IPS-11a (cell line): ENCODE results near the gene VCAN.

Experiments
- H3K4me3 ChIP-seq: one replicate; pipeline ENCODE4 v1.5.1; 2013; ENCODE audit warnings: low read depth, low read length, control low read depth

Gene VCAN

DNA sequence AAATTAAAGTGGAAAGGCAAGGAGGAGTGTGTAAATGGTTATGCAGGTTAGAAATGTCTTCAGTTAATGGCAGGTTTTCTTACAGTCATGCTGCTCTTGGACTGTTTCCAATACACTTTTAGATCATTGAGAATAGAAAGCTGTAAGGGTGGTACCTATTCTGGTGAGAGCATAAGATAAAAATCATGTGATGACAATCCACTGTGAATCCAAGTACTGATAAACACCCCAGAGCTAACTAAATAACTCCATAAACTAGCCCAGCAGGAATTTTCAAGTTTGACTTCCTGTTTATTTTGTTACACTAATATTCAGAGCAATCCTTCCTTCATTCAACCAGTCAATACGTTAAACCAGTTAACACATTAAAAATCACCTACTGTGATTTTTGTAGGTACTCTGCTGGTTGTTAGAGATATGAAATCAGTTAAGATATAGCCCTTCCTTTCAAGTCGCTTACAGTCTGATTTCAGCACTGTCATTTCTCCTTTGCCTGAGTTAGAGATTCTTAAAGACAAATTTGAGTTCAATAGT, 22.6 kb downstream of the VCAN start:
- no peak overlapping the region for H3K4me3 ChIP-seq

DNA sequence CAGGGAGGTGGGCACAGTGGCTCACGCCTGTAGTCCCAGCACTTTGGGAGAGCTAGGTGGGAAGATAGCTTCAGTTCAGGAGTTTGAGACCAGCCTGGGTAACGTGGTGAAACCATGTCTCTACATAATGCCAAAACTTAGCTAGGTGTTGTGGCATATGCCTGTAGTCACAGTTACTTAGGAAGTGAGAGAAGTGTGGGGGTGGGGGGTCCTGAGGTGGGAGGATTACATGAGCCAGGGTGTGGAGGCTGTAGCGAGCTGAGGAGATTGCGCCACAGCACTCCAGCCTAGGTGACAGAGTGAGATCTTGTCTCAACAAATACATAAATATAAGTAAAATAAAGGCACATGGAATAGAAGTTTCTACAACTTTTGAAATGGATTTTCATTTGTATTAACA, 23.1 kb downstream of the VCAN start:
- no peak overlapping the region for H3K4me3 ChIP-seq

DNA sequence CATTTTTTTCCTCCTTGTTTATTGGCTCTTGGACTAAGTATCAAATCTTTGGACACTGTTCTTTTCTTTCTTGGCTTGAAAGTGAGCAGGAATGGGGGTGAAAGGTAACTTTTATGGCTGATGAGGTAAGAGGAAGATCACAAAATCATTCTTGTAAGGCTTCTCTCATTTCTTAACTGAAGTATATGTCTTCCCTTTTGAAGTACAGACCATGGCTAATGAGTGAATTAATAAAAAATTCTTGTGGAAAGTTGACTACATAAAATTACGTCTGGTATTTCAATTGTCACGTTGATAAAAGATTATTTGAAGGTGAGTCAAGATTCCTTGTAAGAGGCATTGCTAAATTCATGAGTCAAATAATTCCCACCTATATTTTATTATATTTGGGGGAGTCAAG, 25.1 kb downstream of the VCAN start:
- no peak overlapping the region for H3K4me3 ChIP-seq

DNA sequence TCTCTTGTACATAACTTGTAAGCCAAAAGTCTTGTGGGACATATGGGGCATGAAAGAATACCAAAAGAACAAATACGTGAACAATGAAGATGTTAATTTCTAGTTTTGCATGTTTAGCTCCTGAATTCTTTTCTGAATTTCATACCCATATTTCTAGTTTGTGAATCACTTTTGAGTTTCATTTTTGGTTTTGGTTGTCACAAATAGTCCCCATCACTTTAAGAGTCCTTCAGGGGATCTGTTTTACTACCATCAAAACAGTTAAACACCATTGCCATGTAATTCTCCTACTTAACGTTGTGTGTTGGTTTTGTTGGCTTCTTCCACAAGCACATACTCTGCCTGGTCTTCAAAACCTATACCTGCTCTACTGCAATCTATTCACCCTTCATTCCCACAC, 27.0 kb downstream of the VCAN start:
- H3K4me3 ChIP-seq: no peak overlapping the region

DNA sequence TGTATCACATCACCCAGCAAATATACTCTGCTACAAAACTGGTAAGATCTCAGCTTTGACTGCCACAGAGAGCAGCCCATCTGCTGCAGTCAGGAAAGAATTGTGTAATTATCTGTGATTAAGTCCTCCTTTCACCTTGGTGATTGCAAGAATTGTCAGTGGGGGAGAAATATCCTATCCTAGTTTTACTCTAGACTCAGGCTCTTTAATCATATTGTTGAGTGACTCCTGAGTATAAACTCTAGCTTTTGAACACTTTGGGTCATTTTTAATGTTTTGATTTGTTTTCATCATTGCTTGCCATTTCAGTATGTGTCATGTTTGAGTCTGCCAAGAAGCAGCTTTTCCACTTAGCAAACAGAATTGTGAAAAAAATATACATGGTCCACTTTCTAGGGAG, 32.1 kb downstream of the VCAN start:
- H3K4me3 ChIP-seq: no peak overlapping the region

DNA sequence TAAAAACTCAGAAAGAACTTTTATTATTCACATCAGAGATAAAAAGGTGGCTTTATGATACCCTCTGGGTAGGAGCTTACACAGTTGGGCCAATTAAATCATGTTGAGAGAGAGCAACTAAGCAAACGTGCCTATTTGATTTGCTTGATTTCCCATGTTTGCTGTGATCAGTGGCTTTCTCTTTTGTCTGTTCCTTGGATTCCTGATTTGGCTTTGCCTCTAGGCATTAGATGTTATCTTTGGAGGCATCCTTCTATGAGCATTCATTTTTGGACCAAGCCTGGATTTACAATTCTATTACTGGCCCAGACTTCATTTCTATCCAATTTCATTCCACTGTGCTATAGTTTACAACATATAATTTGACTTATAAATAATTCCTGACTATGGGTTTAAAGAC, 35.9 kb downstream of the VCAN start:
- no peak overlapping the region for H3K4me3 ChIP-seq

DNA sequence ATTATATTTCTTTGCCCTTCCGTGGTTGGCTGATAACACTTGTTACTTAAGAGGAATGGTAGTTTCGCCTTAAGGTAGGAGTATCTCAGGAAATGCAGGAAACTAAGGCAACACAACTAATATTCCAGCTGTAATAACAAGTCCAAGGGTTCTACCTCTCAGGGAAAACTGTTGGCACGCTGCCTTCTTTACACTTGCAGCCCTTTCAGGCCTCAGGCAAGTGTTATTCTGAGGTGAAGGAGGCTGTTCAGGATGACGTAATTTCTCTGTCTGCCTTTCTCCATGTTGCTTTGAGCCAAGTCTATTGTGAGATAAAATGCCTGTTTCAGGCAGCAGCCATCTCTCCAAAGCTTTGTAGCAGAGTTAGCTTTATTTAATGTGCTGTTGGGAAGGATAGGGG, 38.0 kb downstream of the VCAN start:
- no peak overlapping the region for H3K4me3 ChIP-seq

DNA sequence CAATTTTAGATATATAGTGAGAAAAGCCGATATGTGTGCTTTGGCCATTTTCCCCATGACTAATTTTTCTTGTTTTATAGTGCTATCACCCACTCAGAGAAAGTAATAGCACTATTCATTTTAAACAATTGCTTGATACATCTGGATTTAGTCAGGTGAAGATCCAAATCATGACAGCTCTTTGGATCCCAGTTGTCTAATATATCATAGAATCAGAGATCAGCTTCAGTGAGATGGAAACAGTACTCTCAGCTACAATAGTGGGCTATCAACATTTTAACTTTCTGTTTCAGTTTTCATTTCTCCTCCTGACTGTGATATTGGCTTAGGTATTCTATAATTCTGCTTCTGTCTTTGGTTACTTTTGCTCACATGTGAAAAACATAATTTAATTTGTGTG, 38.7 kb downstream of the VCAN start:
- no peak overlapping the region for H3K4me3 ChIP-seq

DNA sequence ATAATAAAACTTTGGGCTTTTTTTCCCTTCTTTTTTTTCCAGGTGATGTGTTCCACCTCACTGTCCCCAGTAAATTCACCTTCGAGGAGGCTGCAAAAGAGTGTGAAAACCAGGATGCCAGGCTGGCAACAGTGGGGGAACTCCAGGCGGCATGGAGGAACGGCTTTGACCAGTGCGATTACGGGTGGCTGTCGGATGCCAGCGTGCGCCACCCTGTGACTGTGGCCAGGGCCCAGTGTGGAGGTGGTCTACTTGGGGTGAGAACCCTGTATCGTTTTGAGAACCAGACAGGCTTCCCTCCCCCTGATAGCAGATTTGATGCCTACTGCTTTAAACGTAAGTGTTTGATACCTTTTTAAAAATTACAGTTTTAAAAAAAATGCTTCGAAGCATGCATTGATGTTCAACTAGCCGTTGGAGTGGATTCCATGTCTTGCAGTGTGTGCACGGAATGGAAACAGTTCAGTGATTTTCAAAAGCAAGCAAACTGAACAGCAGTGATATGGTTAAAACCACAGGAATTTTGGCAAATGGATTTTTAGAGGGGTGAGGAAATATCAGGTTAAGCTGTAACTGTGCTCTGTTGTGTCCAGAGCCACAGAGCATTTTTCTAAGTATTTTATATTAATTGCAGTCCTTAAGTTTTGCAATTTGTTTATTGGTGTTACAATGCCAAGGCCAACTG, 40.7 kb downstream of the VCAN start:
- no peak overlapping the region for H3K4me3 ChIP-seq

DNA sequence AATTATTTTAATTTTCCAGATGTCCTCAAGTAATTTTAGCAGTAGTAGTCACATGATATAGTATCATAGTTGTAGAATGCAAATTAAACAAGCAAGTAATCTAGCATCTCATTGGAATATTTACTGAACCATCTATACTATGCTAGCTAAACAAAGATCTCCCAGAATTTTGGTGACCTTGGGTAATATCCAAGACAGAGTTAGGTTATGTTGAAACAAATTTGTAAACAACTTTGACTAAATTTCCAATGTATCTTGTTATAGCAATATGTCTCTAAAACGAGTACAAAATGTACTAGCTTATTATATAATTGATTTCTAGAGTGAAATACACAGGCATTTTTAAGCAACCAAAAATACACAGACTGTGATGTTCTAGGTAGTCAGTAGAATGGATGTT, 41.5 kb downstream of the VCAN start:
- H3K4me3 ChIP-seq: no peak overlapping the region

DNA sequence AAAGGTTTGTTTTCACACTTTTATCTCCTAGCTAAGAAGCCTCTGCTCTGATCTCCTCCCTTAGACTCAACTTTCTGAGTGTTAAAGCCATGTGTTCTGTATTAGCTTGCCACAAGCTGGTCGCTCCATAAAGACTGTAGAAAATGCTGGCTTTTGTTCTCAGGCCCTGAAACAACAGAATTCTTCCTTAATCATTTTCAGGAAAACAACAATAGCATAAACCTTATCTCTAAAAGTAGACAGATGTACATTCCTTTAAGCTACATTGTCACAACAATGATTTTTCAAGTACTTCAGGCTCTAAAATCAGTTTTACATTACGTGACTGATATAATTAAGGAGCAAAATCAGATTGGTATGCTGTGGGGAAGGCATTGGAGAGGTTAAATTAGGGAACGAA, 41.9 kb downstream of the VCAN start:
- H3K4me3 ChIP-seq: no peak overlapping the region

DNA sequence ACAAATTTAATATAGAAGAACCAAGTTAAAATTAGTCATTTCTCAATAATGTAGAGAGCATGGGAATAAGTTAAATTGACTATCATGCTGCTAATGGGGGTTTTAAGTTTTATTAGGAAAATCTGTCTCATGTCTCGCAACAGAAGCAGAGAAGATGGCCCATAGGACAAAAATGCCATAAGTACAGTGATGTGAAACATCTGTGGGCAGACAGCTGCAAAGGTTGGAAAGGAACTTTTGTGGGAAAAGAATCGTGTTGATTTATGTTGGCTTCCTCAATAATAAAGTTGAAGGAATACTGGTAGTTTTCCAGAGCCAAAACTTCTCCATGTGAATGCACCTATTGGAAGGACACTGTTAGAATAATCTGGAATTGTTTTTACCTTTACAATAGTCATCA, 44.8 kb downstream of the VCAN start:
- H3K4me3 ChIP-seq: no peak overlapping the region

DNA sequence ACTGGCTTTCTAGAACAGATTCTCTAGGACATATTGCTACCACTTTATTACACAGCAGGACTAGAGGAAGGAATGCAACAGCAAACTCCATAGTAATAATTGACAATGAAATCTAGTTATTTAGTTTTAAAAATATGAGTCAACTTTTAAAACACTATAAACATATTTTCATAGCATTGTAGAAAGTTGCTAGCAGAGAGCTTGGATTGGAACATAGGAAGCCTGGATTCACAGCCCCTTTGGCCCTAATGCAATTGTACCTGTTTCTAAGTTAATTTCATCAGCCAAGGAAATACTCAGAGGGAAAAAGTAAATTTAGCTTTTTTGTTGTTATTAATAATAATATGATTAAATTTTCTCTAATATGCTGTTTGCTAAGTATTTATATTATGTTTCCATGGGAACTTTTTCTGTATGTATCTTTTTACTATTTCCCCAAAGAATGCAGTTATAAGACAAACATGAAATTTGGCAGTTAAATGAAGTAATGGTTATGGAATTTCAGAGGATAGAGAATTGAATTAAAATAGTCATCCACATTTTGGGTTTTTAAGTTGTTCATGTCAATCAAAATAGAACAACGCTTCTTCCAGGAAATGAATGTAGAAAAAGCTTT, 45.6 kb downstream of the VCAN start:
- no peak overlapping the region for H3K4me3 ChIP-seq

DNA sequence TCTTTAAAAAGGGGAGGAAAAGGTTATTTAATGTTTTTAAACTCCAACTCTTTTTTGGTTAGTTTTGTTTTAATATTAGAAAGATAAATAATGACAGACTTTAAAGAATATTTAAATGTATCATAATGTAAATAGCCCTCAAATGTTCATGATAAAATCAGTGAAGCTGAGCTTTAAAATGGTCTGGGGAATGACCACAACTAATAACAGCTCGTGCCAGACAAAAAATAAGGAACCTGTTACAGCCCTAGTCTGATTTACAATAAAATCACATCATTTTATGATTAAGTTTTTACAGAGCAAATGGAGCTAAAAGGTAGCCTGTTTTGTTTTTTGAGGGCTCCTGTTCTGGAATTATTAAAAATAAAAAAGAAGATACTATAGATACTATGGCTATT, 46.1 kb downstream of the VCAN start:
- no peak overlapping the region for H3K4me3 ChIP-seq

DNA sequence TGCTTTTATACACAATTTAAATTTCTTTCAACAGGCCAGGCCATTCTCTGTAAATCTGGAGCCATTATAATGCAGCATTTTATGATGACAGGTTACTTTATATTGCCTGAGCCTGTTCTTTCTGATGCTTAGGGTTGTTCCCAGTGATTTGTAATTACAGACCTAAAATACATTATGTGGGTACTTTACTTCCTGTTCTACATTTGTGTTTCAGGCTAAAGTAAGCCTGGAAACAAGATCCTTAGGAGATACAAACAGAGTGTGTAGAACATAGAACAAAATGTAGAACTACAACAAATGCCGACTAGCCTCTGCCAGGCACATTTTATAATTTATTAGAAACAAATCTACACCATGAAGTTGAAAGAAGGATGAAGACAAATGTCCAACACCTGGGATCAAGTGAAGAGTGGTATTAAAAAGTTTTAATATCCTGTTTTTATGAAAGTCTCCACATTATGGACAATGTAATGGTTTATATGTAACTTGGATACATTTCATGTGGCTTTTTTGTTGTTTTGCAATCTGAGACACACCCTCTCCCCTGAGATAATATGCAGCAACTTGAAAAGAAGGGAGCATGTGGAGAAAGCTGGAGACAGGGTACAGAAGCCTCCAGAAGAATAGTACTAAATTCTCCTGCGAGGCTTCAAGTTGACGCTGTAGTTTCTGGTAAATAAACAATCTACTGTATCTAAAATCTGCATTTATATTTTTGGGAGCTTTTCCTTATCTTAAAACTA, 46.9 kb downstream of the VCAN start:
- no peak overlapping the region for H3K4me3 ChIP-seq

DNA sequence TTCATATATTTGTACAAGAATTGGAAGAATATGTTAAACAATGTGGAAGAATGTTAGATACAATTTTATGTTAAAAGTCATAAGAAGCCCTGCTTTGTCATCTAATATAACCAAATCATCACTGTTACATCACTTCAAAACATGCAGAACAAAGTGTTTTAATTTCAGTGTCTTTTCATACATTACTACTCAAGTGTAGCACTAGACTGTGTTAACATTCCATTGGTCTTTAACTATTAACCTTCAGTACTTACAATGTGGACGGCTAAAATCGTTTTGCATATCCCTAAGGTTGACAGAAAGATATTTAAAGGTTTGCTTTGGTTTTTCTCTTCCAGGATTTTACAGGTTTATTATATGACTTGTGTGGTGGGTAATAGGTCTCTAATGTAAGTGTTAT, 50.9 kb downstream of the VCAN start:
- H3K4me3 ChIP-seq: no peak overlapping the region

DNA sequence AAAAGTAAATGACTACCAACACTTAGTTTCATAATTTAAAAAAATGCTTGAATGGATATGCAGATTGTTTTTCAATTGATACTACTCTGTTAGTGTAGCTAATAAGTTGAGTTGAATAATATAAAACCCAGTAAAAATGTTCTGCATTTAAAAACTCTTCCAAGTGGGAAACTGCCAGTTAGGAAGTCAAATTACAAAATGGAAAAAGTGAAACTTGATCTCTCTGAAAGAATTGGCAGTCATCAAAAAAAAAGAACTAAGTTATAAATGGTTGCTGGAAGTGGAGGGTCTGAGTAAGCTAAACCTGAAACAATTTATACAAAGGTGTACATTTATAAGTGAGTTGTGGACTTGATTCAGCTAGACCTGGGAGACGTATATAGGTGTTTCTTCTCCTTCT, 52.4 kb downstream of the VCAN start:
- H3K4me3 ChIP-seq: no peak overlapping the region

DNA sequence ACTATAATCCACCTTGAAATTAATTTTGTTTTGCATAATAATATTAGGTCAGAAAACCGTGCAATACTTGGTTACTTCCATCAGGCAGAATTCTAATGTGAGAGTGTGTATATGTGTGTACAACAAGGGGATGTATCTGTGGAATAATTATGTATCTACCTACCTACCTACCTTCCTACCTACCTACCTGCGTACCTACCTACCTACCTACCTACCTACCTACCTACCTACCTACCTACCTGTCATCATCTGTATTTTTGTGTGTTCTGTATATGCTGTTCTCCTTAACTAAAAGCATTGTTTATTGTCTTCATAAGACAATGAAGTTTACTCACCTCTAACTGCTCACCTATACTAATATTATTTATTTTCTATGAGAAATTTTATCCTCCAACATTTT, 52.8 kb downstream of the VCAN start:
- H3K4me3 ChIP-seq: no peak overlapping the region

DNA sequence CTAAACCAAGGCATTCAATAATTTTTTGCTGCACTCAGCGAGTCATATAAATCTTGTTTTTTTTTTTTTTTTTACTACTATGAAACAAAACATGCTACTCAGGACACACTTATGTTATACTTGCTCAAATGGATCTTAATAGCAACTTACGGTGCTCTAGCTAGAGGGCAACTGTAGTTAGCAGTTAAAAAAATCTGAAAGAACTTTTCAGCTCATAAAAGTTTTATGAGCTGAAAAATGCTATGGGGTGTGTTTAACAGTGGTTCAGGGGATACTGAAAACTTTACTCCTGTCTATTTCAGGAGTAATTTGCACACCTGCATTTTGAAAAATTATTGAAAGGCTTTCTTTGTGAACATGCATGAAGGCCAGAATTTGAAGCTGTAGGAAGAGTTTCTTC, 53.4 kb downstream of the VCAN start:
- no peak overlapping the region for H3K4me3 ChIP-seq

DNA sequence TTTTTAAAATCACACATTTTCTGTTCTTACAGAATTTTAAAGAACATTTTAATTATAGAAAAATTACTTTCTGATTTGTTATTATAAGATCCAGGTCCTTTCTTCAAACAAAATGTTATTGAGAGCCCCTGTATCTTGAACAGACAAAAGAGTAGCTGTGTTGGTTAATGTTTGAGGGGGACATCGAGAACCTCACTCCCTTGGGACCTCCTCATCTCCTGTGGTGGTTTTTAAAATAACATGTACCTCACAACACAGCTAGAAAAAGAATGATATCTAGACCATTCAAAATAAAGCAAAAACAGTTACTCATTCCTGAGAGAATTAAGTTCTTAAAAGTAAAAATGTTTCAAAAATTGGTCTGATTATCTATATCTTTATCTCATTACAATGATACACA, 54.7 kb downstream of the VCAN start:
- no peak overlapping the region for H3K4me3 ChIP-seq

DNA sequence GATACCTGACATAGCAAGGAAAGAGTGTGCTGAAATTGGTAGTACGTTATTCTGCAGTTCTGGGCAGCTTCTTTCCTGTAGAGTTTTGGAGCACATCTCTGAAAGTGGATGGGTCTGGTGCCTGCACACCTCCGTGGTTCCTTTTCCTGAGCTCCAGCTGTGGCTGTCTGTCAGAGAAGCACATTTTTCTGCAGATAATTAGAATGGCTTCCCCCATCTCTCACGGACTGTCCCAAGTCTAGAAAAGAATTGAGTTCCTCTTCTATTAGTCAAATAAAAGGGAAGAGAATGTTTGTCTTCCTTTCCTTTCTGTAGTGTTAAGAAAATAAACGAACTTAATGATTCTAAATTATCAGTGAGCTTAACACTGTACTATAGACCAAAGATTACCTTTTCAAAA, 55.7 kb downstream of the VCAN start:
- no peak overlapping the region for H3K4me3 ChIP-seq

DNA sequence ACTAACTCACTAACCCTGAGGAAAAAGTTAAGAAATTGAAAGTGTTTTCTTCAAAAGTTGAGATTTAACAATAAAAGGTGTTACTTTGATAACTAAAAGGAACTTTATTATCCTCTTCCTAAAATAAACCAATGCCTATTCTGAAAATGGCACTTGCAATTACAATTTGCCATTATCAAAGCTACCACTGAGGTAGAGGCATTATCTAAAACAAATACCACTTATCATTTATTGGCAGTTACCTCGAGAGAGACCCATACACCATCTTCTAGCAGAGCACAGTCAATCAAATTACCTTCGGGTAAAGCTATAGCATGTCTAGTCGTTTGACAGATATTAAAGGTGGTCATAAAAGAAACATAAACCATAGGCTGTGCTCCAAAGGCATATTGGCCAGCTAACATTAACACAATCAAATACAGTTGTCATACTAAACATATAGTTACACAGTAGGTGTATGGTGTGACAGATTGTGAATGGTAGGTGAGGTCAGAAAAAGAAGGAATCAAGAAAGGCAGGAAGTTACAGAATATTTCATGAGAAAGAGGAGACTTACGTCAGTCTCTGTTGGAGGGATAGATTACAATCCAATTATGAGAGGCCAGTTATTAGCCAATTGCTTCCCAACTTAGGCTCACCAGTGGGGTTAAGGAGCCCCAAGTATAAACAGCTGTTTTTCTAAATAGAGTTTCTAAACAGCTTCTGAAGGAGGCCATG, 56.3 kb downstream of the VCAN start:
- H3K4me3 ChIP-seq: no peak overlapping the region
